Vagina (tissue), 2 donors: ENCODE measurements around the gene DHRS2.
A peak's percentile ranks its signal among the peaks of the same experiment; 100 is the strongest.

Source experiments
- POLR2A ChIP-seq, 2 donors: fragments of 450-650 bp; IDR thresholded peaks; one replicate each; pipeline ENCODE4 v1.6.1; 2017; ENCODE audit warnings: antibody characterized with exemption in 2 of 2, mild to moderate bottlenecking in 2 of 2, moderate library complexity in 2 of 2
- POLR2AphosphoS5 ChIP-seq, 2 donors: sonication (generic); formaldehyde crosslinking; IDR thresholded peaks; one replicate each; pipeline ENCODE4 v1.9.0; 2017; ENCODE audit warnings: antibody characterized with exemption in 2 of 2, mild to moderate bottlenecking in 2 of 2, low read depth in 1 of 2; ENCODE audit not compliant: insufficient read depth in 1 of 2
- TF ChIP-seq, protein P1 (sequence below), 3 experiments: fragments of 450-650 bp in 2 of 3; fragments of 200-600 bp in 1 of 3; sonication (generic) in 1 of 3; IDR thresholded peaks; one replicate each; pipeline ENCODE4 v1.5.1; 2017 to 2019; ENCODE audit warnings: antibody characterized with exemption in 3 of 3, mild to moderate bottlenecking in 2 of 3, moderate library complexity in 2 of 3

GRCh38 chr14:23640524-23641141 lies 4.5 kb downstream of the DHRS2 start:
- TF ChIP-seq, protein P1, sequence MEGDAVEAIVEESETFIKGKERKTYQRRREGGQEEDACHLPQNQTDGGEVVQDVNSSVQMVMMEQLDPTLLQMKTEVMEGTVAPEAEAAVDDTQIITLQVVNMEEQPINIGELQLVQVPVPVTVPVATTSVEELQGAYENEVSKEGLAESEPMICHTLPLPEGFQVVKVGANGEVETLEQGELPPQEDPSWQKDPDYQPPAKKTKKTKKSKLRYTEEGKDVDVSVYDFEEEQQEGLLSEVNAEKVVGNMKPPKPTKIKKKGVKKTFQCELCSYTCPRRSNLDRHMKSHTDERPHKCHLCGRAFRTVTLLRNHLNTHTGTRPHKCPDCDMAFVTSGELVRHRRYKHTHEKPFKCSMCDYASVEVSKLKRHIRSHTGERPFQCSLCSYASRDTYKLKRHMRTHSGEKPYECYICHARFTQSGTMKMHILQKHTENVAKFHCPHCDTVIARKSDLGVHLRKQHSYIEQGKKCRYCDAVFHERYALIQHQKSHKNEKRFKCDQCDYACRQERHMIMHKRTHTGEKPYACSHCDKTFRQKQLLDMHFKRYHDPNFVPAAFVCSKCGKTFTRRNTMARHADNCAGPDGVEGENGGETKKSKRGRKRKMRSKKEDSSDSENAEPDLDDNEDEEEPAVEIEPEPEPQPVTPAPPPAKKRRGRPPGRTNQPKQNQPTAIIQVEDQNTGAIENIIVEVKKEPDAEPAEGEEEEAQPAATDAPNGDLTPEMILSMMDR (IDR thresholded peaks at IDR 0.05), result no peak
- TF ChIP-seq POLR2A (IDR thresholded peaks at IDR 0.05) (no peak), POLR2AphosphoS5 (IDR thresholded peaks at IDR 0.05; ENCODE audit: insufficient read depth in 1 of 2, low read depth in 1 of 2) (peak; percentile 17 to 20)
